Measurements from ENCODE around the gene CHPF.

CHPF gene

GRCh38 chr2:219533930-219534661 lies 9.5 kb downstream of the CHPF start:
- no peak for DNase-seq (ENCODE audit: low read depth in 1 of 2, low spot score in 1 of 2)

GRCh38 chr2:219532378-219532649 lies 11.3 kb downstream of the CHPF start:
- no peak for DNase-seq (ENCODE audit: low read depth in 1 of 2, low spot score in 1 of 2)

DNA sequence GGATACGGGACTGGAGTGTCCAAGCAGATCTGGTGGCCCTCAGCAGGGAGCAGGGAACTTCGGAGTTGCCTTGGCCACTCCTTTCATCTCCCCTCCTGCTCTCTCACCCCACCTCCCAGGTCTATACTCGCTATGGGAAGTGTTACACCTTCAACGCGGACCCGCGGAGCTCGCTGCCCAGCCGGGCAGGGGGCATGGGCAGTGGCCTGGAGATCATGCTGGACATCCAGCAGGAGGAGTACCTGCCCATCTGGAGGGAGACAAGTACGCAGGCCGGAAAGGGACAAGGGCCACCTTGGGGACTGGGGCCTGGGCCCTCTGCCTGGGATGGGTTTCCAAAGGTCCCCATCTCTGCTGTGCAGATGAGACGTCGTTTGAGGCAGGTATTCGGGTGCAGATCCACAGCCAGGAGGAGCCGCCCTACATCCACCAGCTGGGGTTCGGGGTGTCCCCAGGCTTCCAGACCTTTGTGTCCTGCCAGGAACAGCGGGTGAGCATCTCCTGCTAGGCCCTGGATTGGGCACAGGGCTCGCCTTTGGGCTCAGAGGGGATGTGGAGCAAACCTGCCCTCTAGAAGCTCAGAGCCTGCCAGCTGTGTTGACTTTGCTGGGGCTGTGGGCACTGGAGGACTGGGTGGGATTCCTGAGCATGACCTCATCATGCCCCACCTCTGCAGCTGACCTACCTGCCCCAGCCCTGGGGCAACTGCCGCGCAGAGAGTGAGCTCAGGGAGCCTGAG lies 11.8 kb downstream of the CHPF start:
- no peak for DNase-seq (ENCODE audit: low read depth in 1 of 2, low spot score in 1 of 2)

GRCh38 chr2:219530048-219530963 lies 13.3 kb downstream of the CHPF start:
- DNase-seq (ENCODE audit: low read depth in 1 of 2, low spot score in 1 of 2), result peak; percentile 68 to 80

DNA sequence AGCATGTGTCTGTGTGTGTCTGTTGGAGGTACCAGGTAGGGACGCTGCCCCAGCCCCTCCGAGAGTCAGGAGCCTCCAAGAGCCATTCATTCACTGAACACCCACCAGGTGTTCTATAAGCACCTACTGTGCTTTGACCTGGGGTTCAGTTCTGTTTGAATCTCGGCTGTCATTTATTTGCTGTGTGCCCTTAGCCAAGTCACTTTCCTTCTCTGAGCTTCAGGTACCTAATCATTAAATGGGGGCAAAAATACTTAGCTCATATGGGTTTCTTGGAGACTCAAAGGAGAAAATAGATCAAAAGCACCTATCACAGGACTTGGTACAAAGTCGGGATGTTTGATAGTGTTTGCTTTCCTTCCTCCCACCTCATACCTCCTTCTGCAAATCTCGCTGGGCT lies 16.1 kb downstream of the CHPF start:
- DNase-seq (ENCODE audit: low read depth in 1 of 2, low spot score in 1 of 2), result no peak

DNA sequence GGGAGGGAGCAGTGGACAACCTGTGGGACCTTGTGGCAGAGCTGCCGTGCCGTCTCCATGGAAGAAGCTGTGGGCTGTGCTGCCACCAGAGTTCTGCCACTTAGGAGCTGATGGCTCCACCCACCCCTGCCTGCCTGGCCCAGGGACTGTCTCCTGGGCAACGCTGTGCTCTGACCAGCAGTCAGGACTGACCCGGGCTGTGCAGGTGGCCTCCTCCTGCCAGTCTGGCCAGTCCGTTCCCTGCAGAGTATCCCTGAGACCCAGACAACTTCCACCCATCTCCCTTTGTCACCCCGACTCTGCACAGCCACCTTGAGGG lies 16.6 kb downstream of the CHPF start:
- DNase-seq (ENCODE audit: low read depth in 1 of 2, low spot score in 1 of 2), result no peak

DNA sequence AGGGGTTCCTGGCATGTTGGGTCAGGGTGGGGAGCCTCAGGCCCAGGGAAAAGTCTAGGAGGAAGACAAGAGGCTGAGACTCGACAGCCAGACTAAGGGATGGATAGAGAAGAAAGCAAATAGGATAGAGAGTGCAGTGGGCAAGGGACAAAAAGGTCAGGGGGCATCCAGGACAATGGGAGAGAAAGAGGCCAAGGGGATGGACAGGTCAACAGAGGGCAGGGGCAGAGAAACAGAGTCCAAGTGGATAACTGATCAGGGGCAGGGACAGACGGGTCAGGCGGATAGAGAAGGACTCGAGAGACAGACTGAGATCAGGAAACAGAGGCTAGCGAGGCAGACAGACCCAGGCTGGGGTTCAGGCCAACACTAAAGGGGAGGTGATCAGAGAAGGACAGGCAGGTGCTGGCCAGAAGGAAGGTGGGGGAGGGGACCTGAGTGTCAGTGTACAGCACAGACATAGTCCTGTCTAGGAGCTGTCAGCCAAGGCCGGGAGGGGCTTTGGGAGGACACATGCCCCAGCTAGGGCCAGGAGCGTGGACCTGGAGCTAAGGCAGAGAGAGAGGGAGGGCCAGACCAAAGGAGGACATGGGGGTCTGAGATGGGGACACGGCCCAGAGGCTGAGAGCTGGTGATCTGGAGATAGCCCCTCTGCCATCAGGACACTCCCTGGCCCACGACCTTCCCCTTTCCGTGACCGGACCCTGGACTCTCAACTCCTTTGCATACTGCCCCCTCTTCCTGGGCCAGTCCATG lies 17.1 kb downstream of the CHPF start:
- no peak for DNase-seq (ENCODE audit: low read depth in 1 of 2, low spot score in 1 of 2)

- DNase-seq (ENCODE audit: low read depth in 1 of 2, low spot score in 1 of 2), result no peak
Observed at GRCh38 chr2:219525533-219526232, 17.9 kb downstream of the CHPF start.

DNA sequence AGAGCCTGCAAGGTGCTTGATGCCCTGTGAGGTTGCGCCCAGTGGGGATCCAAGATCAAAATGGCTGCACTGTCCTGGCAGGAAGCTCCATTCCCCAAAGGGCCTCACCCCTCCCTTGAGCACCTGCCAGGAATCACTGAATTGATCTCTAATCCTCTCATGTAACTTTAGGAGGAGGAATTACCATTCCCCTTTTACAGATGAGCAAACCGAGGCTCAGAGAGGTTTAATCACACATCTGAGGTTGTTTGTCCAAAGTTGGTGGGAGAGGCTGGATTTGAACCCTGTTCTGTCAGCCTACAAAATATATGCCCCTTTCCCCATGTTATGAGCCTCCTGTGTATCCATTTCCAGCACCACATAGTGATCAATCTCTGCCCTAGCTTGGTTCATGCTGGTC lies 18.8 kb downstream of the CHPF start:
- no peak for DNase-seq (ENCODE audit: low read depth in 1 of 2, low spot score in 1 of 2)

GRCh38 chr2:219523031-219523671 lies 20.5 kb downstream of the CHPF start:
- no peak for DNase-seq (ENCODE audit: low read depth in 1 of 2, low spot score in 1 of 2)

DNA sequence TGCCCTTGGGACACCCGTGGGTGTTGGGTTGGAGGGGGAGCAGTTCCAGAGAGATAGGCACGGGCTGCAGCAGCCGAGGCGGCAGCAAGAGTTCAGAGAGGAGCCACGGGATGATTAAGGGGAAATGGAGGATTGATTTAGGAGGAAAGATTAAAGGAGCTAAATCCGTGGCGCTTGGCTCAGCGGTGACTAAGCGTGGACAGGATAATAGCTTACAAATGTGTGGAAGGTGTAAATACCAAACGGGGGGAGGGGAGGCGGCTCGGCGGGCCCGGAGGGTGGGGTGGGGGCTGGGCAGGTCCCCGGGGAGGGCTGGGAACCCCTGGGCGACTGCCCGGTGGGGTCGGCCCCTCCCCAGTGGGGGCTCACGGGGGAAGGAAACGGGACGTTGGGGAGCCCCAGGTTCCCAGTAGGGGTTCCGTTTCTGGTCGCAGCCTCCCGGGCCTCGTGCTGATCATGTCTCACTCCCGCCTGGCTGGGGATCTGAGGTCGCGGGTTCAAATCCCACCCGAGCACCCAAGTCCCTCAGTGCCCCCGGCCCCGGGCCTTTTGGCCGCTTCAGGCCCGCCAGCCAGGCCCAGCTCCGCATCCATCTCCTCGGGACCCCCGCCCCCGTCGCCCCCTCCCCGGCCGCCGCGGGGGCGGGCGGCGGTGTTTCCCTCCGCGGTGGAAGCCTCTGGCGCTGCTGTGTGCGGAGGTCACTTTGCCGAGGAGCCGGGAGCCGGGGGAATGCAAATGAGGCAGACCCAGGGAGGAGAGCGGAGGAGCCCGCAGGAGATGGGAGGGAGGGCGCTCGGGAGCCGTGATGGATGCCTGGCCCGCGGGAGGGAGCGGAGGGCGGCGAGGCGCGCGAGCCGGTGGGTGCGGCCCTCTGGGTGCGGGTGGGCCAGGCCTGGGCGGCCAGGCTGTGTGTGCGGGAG lies 21.2 kb downstream of the CHPF start:
- no peak for DNase-seq (ENCODE audit: low read depth in 1 of 2, low spot score in 1 of 2)

- DNase-seq (ENCODE audit: low read depth in 1 of 2, low spot score in 1 of 2), result no peak
Observed at GRCh38 chr2:219521066-219521880, 22.3 kb downstream of the CHPF start.

DNA sequence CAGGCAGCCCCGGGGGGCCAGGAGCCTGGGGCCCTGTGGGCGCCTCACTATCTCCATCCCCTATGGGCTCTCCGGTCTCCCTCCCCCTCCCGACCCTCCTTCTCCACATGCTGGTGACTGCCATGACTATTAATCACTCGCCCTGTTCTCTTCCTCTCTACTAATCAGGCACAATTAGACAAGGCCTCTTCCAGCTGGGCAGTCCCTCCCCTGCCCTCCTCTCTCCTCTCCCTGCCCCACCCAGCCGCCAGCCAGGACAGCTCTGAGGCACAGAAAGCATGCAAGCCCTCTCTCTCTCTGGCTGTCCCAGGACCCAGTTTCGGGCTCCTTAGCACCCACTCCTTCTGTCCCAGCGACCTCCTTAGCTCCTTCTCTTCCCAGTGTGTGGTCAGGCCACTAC lies 23.5 kb downstream of the CHPF start:
- no peak for DNase-seq (ENCODE audit: low read depth in 1 of 2, low spot score in 1 of 2)

DNA sequence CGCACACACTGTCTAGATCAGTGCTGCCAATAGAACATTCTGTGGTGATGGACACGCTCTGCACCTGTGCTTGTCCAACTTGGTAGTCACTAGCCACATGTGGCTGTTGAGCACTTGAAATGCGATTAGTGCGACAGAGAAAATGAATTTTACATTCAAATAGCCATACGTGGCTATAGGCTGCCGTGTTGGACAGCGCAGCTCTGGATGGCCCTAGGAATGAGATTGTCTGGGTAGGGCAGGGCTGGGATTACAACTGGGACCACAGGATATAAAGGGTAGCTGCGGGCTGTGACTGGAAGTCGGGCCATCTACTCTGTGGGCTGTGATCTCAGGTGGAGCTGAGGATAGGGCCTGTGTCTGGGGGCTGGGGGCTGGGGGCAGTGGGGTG lies 24.1 kb downstream of the CHPF start:
- DNase-seq (ENCODE audit: low read depth in 1 of 2, low spot score in 1 of 2), result no peak

DNA sequence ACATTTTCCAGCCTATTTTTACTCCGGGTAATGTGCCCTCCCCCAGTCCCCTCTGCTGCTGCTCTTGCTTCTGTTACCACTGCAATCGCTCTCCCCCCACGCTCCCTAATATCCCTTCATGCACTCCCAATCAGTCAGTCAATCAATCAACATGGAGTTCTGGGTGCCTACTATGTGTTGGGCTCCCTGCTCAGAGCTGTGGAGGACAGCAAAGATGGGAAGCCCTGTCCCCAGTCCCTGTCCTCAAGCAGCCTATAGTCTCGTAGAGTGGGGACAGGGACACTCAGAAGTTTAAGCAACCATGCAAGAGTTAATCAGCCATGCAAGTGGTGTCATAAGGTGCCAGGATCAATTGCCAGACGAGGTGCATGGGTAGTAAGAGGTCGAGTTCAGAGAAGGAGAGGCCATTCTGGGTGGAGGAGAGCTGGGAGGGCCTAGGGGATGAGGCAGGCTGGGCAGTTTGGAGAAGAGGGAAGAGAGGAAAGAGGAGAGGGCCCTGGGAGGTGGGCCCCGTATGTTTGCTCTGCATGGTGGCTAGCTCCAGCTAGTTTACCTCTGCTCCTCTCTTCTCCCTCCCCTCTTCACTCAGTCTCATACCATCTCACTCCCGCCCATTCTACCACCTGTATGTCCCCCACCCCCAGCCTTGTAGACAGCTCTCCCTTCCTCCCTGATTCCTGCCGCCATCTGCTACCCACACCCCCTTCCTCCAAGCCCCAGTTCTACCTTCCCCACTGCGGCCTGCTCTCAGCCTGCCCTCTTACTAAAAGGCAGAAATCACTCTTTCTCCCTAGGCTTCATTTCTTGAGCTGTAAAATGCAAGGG lies 25.4 kb downstream of the CHPF start:
- no peak for DNase-seq (ENCODE audit: low read depth in 1 of 2, low spot score in 1 of 2)

- DNase-seq (ENCODE audit: low read depth in 1 of 2, low spot score in 1 of 2), result no peak
Observed at GRCh38 chr2:219516888-219517287, 26.7 kb downstream of the CHPF start.

GRCh38 chr2:219515874-219516629 lies 27.6 kb downstream of the CHPF start:
- DNase-seq (ENCODE audit: low read depth in 1 of 2, low spot score in 1 of 2), result no peak
